Osteocyte (in vitro differentiated cells): ENCODE measurements around the gene VDR. TPM values are rescaled to one million over a fixed set of nuclear protein-coding genes. Genes with fewer than 3 reads are reported as not detected.
"Not testable (repeated sequence)": the region's sequence is repeated elsewhere in the genome, so short reads cannot be mapped to it uniquely, and the experiment has no call there.

Experiments
- DNase-seq: peaks from one replicate; pipeline ENCODE4 v3.0.0; 2021; ENCODE audit warnings: mixed read lengths; ENCODE audit not compliant: unreplicated experiment; ENCODE audit errors: extremely low spot score
- H3K27ac Mint-ChIP-seq: one replicate; pipeline ENCODE4 v1.8.0; 2021; ENCODE audit warnings: mild to moderate bottlenecking, mixed read lengths; ENCODE audit not compliant: unreplicated experiment
- H3K27me3 Mint-ChIP-seq: one replicate; pipeline ENCODE4 v1.8.0; 2021; ENCODE audit warnings: mixed read lengths; ENCODE audit not compliant: unreplicated experiment
- H3K36me3 Mint-ChIP-seq: one replicate; pipeline ENCODE4 v1.8.0; 2021; ENCODE audit warnings: mixed read lengths; ENCODE audit not compliant: unreplicated experiment
- H3K4me1 Mint-ChIP-seq: one replicate; pipeline ENCODE4 v1.8.0; 2021; ENCODE audit warnings: mixed read lengths; ENCODE audit not compliant: unreplicated experiment
- H3K4me3 Mint-ChIP-seq: one replicate; pipeline ENCODE4 v1.8.0; 2021; ENCODE audit warnings: mild to moderate bottlenecking, moderate library complexity, mixed read lengths; ENCODE audit not compliant: unreplicated experiment
- H3K9me3 Mint-ChIP-seq: one replicate; pipeline ENCODE4 v1.8.0; 2021; ENCODE audit warnings: mixed read lengths; ENCODE audit not compliant: unreplicated experiment
- CTCF ChIP-seq: fragments of 200-600 bp; sonication (generic); IDR thresholded peaks from 2 replicates; pipeline ENCODE4 v1.5.0; 2021; ENCODE audit warnings: antibody characterized with exemption, mild to moderate bottlenecking, moderate library complexity
- total RNA-seq: library from RNA; stranded (reverse); gene quantifications from 2 replicates; pipeline ENCODE4 v1.2.1, GENCODE V29; 2021

VDR gene
- total RNA-seq, 1 donor from 2014 or later, result 2.7 TPM

GRCh38 chr12:47844264-47845019 lies 60.4 kb downstream of the VDR start:
- no peak overlapping the region for H3K4me3 Mint-ChIP-seq
- H3K27ac Mint-ChIP-seq, result no peak overlapping the region
- DNase-seq, result no peak
- no peak for TF ChIP-seq CTCF
- H3K4me1 Mint-ChIP-seq, result peaks cover 6% of the 10 kb centered on the region
- no peaks in the 10 kb centered on the region for H3K9me3 Mint-ChIP-seq
- peaks cover 9% of the 10 kb centered on the region for H3K27me3 Mint-ChIP-seq
- H3K36me3 Mint-ChIP-seq, result no peaks in the 10 kb centered on the region

GRCh38 chr12:47843226-47843980 lies 61.4 kb downstream of the VDR start:
- Mint-ChIP-seq H3K4me3 (no peak overlapping the region), H3K27me3 (peaks cover 9% of the 10 kb centered on the region), H3K9me3 (no peaks in the 10 kb centered on the region), H3K27ac (no peak overlapping the region), H3K36me3 (no peaks in the 10 kb centered on the region), H3K4me1 (peaks cover 12% of the 10 kb centered on the region)
- TF ChIP-seq CTCF, result no peak
- DNase-seq, result no peak

GRCh38 chr12:47842543-47842942 lies 62.3 kb downstream of the VDR start:
- not testable (repeated sequence) for H3K27me3 Mint-ChIP-seq, H3K4me3 Mint-ChIP-seq, H3K27ac Mint-ChIP-seq, H3K9me3 Mint-ChIP-seq, H3K36me3 Mint-ChIP-seq, DNase-seq
- peaks cover 14% of the 10 kb centered on the region for H3K4me1 Mint-ChIP-seq

GRCh38 chr12:47841910-47842309 lies 62.9 kb downstream of the VDR start:
- peaks cover 9% of the 10 kb centered on the region for H3K27me3 Mint-ChIP-seq

GRCh38 chr12:47841501-47841900 lies 63.3 kb downstream of the VDR start:
- Mint-ChIP-seq H3K9me3 (no peaks in the 10 kb centered on the region), H3K4me3 (no peak overlapping the region), H3K27ac (no peak overlapping the region), H3K27me3 (peaks cover 9% of the 10 kb centered on the region), H3K36me3 (no peaks in the 10 kb centered on the region), H3K4me1 (peaks cover 15% of the 10 kb centered on the region)
- no peak for DNase-seq
- no peak for TF ChIP-seq CTCF

More at GRCh38 chr12:47841910-47842309, 62.9 kb downstream of the VDR start:
- no peak overlapping the region for H3K27ac Mint-ChIP-seq
- TF ChIP-seq CTCF, result no peak
- no peaks in the 10 kb centered on the region for H3K9me3 Mint-ChIP-seq
- H3K4me3 Mint-ChIP-seq, result no peak overlapping the region
- H3K36me3 Mint-ChIP-seq, result no peaks in the 10 kb centered on the region
- DNase-seq, result no peak
- H3K4me1 Mint-ChIP-seq, result peaks cover 15% of the 10 kb centered on the region
